Measurements from ENCODE around the gene CD99. TPM values are rescaled to one million over a fixed set of nuclear protein-coding genes. Genes with fewer than 3 reads are reported as not detected.
"Not testable (repeated sequence)": the region's sequence is repeated elsewhere in the genome, so short reads cannot be mapped to it uniquely, and the experiment has no call there.

The CD99 gene
- total and polyA plus RNA-seq, 2 donors (not counting 1 experiment from before 2014, with no cell fraction given), result 70.7 to 133 TPM

GRCh38 chrX:2773166-2774055 is 82.3 kb downstream of the CD99 start:
- H2AFZ ChIP-seq (ENCODE audit: insufficient read depth, low read depth, low read length, poor library complexity, severe bottlenecking); CTCF ChIA-PET; H3K27ac Mint-ChIP-seq; H3K9me3 ChIP-seq (ENCODE audit: control extremely low read depth in 1 of 3, control insufficient read depth in 2 of 3, insufficient read depth in 1 of 3, low read length in 2 of 3); H3K9ac ChIP-seq (ENCODE audit: low read length); H3K4me2 ChIP-seq (replicated peaks; ENCODE audit: low read depth, low read length, poor library complexity, severe bottlenecking); H4K20me1 ChIP-seq (ENCODE audit: control insufficient read depth, insufficient read depth, low read length, poor library complexity, severe bottlenecking); H3K27me3 ChIP-seq (replicated peaks in 1 of 4; ENCODE audit: control extremely low read depth in 1 of 4, control insufficient read depth in 3 of 4, insufficient read depth in 4 of 4, low read length in 3 of 4); H3K4me3 ChIP-seq (ENCODE audit: control extremely low read depth in 1 of 5, extremely low read depth in 1 of 5, insufficient read depth in 1 of 5, low read depth in 2 of 5, low read length in 4 of 5); DNase-seq; H3K4me1 ChIP-seq (ENCODE audit: control insufficient read depth in 2 of 2, insufficient read depth in 2 of 2, low read length in 2 of 2); H3K79me2 ChIP-seq (ENCODE audit: control insufficient read depth, insufficient read depth, low read length); ATAC-seq (ENCODE audit: low read depth); POLR2A ChIA-PET; H3K36me3 ChIP-seq (replicated peaks in 1 of 2; ENCODE audit: control extremely low read depth in 1 of 2, control insufficient read depth in 1 of 2, extremely low read depth in 1 of 2, insufficient read depth in 2 of 2, low read length in 1 of 2); H3K4me3 Mint-ChIP-seq; intact Hi-C loops (cut with micrococcal nuclease); H3K27ac ChIP-seq (ENCODE audit: low read length in 2 of 2); H3K4me1 Mint-ChIP-seq: not testable (repeated sequence)
- Mint-ChIP-seq H3K27me3 (peaks cover 34% of the 10 kb centered on the region), H3K9me3 (ENCODE audit: insufficient read depth) (peaks cover 13% of the 10 kb centered on the region)
- WGBS (ENCODE audit: insufficient coverage), result 92% methylated on average over 10 of the region's 10 CpGs

GRCh38 chrX:2774057-2774456 is 83.0 kb downstream of the CD99 start:
- peaks cover 27% of the 10 kb centered on the region for H3K27me3 Mint-ChIP-seq
- DNase-seq (no peak), ATAC-seq (ENCODE audit: low read depth) (no peak)
- no peak overlapping the region for H3K27ac Mint-ChIP-seq
- Histone ChIP-seq H3K27ac (ENCODE audit: low read length in 2 of 2) (no peak overlapping the region), H3K36me3 (replicated peaks in 1 of 2; ENCODE audit: control extremely low read depth in 1 of 2, control insufficient read depth in 1 of 2, extremely low read depth in 1 of 2, insufficient read depth in 2 of 2, low read length in 1 of 2) (no peaks in the 10 kb centered on the region), H3K4me2 (replicated peaks; ENCODE audit: low read depth, low read length, poor library complexity, severe bottlenecking) (no peak overlapping the region), H3K79me2 (ENCODE audit: control insufficient read depth, insufficient read depth, low read length) (no peaks in the 10 kb centered on the region), H2AFZ (ENCODE audit: insufficient read depth, low read depth, low read length, poor library complexity, severe bottlenecking) (no peak overlapping the region), H3K9ac (ENCODE audit: low read length) (no peak overlapping the region), H3K4me3 (ENCODE audit: control extremely low read depth in 1 of 5, extremely low read depth in 1 of 5, insufficient read depth in 1 of 5, low read depth in 2 of 5, low read length in 4 of 5) (no peak overlapping the region), H3K4me1 (ENCODE audit: control insufficient read depth in 2 of 2, insufficient read depth in 2 of 2, low read length in 2 of 2) (no peaks in the 10 kb centered on the region), H3K9me3 (ENCODE audit: control extremely low read depth in 1 of 3, control insufficient read depth in 2 of 3, insufficient read depth in 1 of 3, low read length in 2 of 3) (peaks cover 0 to 9% (median 0%) of the 10 kb centered on the region in 3 donors), H3K27me3 (replicated peaks in 1 of 4; ENCODE audit: control extremely low read depth in 1 of 4, control insufficient read depth in 3 of 4, insufficient read depth in 4 of 4, low read length in 3 of 4) (peaks cover 0 to 7% (median 0%) of the 10 kb centered on the region in 4 experiments), H4K20me1 (ENCODE audit: control insufficient read depth, insufficient read depth, low read length, poor library complexity, severe bottlenecking) (no peaks in the 10 kb centered on the region)
- intact Hi-C loops (cut with micrococcal nuclease), result no loop called here
- no peaks in the 10 kb centered on the region for H3K4me1 Mint-ChIP-seq
- H3K9me3 Mint-ChIP-seq (ENCODE audit: insufficient read depth), result peaks cover 13% of the 10 kb centered on the region
- ChIA-PET POLR2A (no interaction called here), CTCF (no interaction called here)
- no peak overlapping the region for H3K4me3 Mint-ChIP-seq
- WGBS (ENCODE audit: insufficient coverage), result 75% methylated on average over 2 of the region's 5 CpGs
- no peak for TF ChIP-seq CTCF (IDR thresholded peaks at IDR 0.05)
- no peak for TF ChIP-seq EZH2 (IDR thresholded peaks at IDR 0.05; ENCODE audit: borderline replicate concordance, insufficient read depth, low read depth, low read length, poor library complexity, severe bottlenecking)

Measured in B cell (primary cell).